ENCODE results near the gene PUSL1. TPM values are rescaled to one million over a fixed set of nuclear protein-coding genes. Genes with fewer than 3 reads are reported as not detected.

The PUSL1 gene
- total and polyA plus RNA-seq, 2 of the 13 experiments (the other 11 are each of a cell fraction or from before 2014, with no cell fraction given) = 8.3 to 22.2 TPM

GRCh38 chr1:1357871-1358432, 49.6 kb downstream of the PUSL1 start (continued):
- TF ChIP-seq SALL2 (CRISPR knock-in tag; IDR thresholded peaks at IDR 0.05) (no peak), SCMH1 (CRISPR knock-in tag; IDR thresholded peaks at IDR 0.05; ENCODE audit: borderline replicate concordance) (no peak), SNAPC2 (CRISPR knock-in tag; IDR thresholded peaks at IDR 0.05) (no peak), FOXK2 (IDR thresholded peaks at IDR 0.05) (no peak), CREB3 (CRISPR knock-in tag; IDR thresholded peaks at IDR 0.05) (no peak), ARHGAP35 (CRISPR knock-in tag; IDR thresholded peaks at IDR 0.05; ENCODE audit: borderline replicate concordance) (no peak), ISX (CRISPR knock-in tag; conservative IDR thresholded peaks at IDR 0.05) (no peak), ZNF607 (CRISPR knock-in tag; IDR thresholded peaks at IDR 0.05; ENCODE audit: borderline replicate concordance) (no peak), ZSCAN31 (CRISPR knock-in tag; IDR thresholded peaks at IDR 0.05; ENCODE audit: low read depth) (no peak), ZNF138 (CRISPR knock-in tag; IDR thresholded peaks at IDR 0.05; ENCODE audit: low read depth) (no peak), HES4 (CRISPR knock-in tag; IDR thresholded peaks at IDR 0.05; ENCODE audit: borderline replicate concordance) (no peak), ZFP36L2 (CRISPR knock-in tag; IDR thresholded peaks at IDR 0.05) (no peak), SAFB2 (CRISPR knock-in tag; IDR thresholded peaks at IDR 0.05; ENCODE audit: borderline replicate concordance, low read depth) (0 out of 2 replicates have a peak, but pooled peaks have one; percentile 3), HNF4G (IDR thresholded peaks at IDR 0.05; ENCODE audit: borderline replicate concordance, low read depth, low read length) (peak; percentile 47; the same call in 1 of the 2 replicates), HNF4G (CRISPR knock-in tag; IDR thresholded peaks at IDR 0.05; ENCODE audit: borderline replicate concordance, low read depth) (no peak; the same call in 1 of the 2 replicates), TMF1 (CRISPR knock-in tag; IDR thresholded peaks at IDR 0.05; ENCODE audit: low read depth) (no peak), ATF2 (CRISPR knock-in tag; IDR thresholded peaks at IDR 0.05) (peak; percentile 7; the same call in 1 of the 2 replicates), TBX2 (CRISPR knock-in tag; IDR thresholded peaks at IDR 0.05; ENCODE audit: borderline replicate concordance) (no peak), AGO1 (IDR thresholded peaks at IDR 0.05; ENCODE audit: low read depth, low read length, poor library complexity, severe bottlenecking) (peak; percentile 82), ZNF576 (CRISPR knock-in tag; IDR thresholded peaks at IDR 0.05) (no peak)

Measured in HepG2 (cell line).